Glomerular visceral epithelial cell (primary cell): ENCODE data around the gene DDO.

Experiments used
- DNase-seq: peaks from one replicate; pipeline ENCODE4 v3.0.0-alpha.2; 2016; ENCODE audit errors: extremely low spot score

The DDO gene

DNA sequence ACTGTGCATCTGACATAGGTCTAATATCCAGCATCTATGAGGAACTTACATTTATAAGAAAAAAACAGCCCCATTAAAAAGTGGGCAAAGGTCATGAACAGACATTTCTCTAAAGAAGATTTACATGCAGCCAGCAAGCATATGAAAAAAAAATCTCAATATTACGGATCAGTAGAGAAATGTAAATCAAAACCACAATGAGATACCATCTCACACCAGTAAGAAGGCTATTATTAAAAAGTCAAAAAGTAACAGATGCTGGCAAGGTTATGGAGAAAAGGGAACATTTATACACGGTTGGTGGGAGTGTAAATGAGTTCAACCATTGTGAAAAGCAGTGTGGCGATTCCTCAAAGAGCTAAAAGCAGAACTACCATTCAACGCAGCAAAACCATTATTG is 70.3 kb downstream of the DDO start:
- DNase-seq, result no peak

DNA sequence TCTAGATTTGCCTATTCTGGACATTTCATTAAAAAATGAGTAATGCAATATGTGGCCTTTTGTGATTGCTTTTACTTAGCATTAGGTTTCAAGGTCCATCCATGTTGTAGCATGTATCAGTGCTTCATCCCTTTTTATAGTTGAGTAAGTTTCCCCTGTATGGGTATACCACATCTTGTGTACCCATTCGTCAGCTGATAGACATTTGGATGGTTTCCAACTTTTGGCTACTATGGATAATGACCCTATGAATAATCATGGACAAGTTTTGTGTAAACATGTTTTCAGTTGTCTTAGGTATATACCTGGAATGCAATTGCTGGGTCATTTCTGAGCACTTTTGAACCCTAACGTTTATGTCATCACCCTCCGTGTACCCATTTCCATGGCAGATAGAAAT is 72.6 kb downstream of the DDO start:
- no peak for DNase-seq
